GM21825 (cell line): ENCODE results near the gene FGD6.
"Not testable (repeated sequence)": the region's sequence is repeated elsewhere in the genome, so short reads cannot be mapped to it uniquely, and the experiment has no call there.

ENCODE experiments used
- ATAC-seq: cut with Tn5 transposase; IDR thresholded peaks from one replicate; pipeline ENCODE4 v1.9.1; 2021; ENCODE audit warnings: mild to moderate bottlenecking, moderate library complexity; ENCODE audit not compliant: unreplicated experiment

FGD6 gene

GRCh38 chr12:95217377-95218149 lies at the start of gene FGD6, which contains the start of gene VEZT:
FGD6 (minus strand) TSS chr12:95217467; CDS start chr12:95217240, 227 bp downstream.
VEZT (plus strand) TSS chr12:95217807; CDS start chr12:95217851, 44 bp downstream.
- ATAC-seq = peak; percentile 93

- no peak for ATAC-seq
Observed at GRCh38 chr12:95266254-95266653, 49.0 kb upstream of the FGD6 start.

- no peak for ATAC-seq
Observed at GRCh38 chr12:95265765-95266164, 48.5 kb upstream of the FGD6 start.

- no peak for ATAC-seq
Observed at GRCh38 chr12:95262808-95263207, 45.5 kb upstream of the FGD6 start.

- no peak for ATAC-seq
Observed at GRCh38 chr12:95261109-95261508, 43.8 kb upstream of the FGD6 start.

- no peak for ATAC-seq
Observed at GRCh38 chr12:95259368-95259767, 42.1 kb upstream of the FGD6 start.

- no peak for ATAC-seq
Observed at GRCh38 chr12:95258803-95259202, 41.5 kb upstream of the FGD6 start.

- no peak for ATAC-seq
Observed at GRCh38 chr12:95258151-95258550, 40.9 kb upstream of the FGD6 start.

- no peak for ATAC-seq
Observed at GRCh38 chr12:95257541-95257940, 40.3 kb upstream of the FGD6 start.

GRCh38 chr12:95253386-95253785 lies 36.1 kb upstream of the FGD6 start:
- no peak for ATAC-seq

GRCh38 chr12:95248604-95249360 lies 31.5 kb upstream of the FGD6 start:
- ATAC-seq = no peak

GRCh38 chr12:95248095-95248494 lies 30.8 kb upstream of the FGD6 start:
- no peak for ATAC-seq

- no peak for ATAC-seq
Observed at GRCh38 chr12:95244350-95244749, 27.1 kb upstream of the FGD6 start.

- no peak for ATAC-seq
Observed at GRCh38 chr12:95243497-95244183, 26.4 kb upstream of the FGD6 start.

GRCh38 chr12:95241761-95242506 lies 24.7 kb upstream of the FGD6 start:
- ATAC-seq = no peak

GRCh38 chr12:95241138-95241537 lies 23.9 kb upstream of the FGD6 start:
- not testable (repeated sequence) for ATAC-seq

GRCh38 chr12:95240556-95240955 lies 23.3 kb upstream of the FGD6 start:
- no peak for ATAC-seq

GRCh38 chr12:95239835-95240234 lies 22.6 kb upstream of the FGD6 start:
- ATAC-seq = not testable (repeated sequence)

- no peak for ATAC-seq
Observed at GRCh38 chr12:95239216-95239615, 21.9 kb upstream of the FGD6 start.

- ATAC-seq = no peak
Observed at GRCh38 chr12:95238150-95238549, 20.9 kb upstream of the FGD6 start.

GRCh38 chr12:95237315-95237714 lies 20.0 kb upstream of the FGD6 start:
- ATAC-seq = no peak
